Kidney (tissue), 14 donors: ENCODE results near the gene NAPSA. TPM values are rescaled to one million over a fixed set of nuclear protein-coding genes. Genes with fewer than 3 reads are reported as not detected.

ENCODE experiments used
- DNase-seq, 5 donors: peaks; one replicate each; pipeline ENCODE4 v3.0.0-alpha.2; 2013 to 2020
- FAIRE-seq: peaks from 2 replicates; lab custom pipeline; 2012; peaks lifted over from hg19 to GRCh38; lab: Jason Lieb, UNC
- H3K27ac ChIP-seq, 2 donors: one replicate each; pipeline ENCODE4 v1.7.0; 2013; ENCODE audit warnings: low read depth in 2 of 2, low read length in 2 of 2, inconsistent platforms in 1 of 2
- H3K27me3 ChIP-seq: one replicate; pipeline ENCODE4 v1.7.1; 2013; ENCODE audit warnings: low read length, inconsistent platforms; ENCODE audit not compliant: control insufficient read depth, insufficient read depth
- H3K36me3 ChIP-seq, 3 donors: one replicate each; pipeline versions ENCODE4 v1.7.0 to v1.7.1; 2013; ENCODE audit warnings: low read length in 3 of 3, control low read depth in 1 of 3, inconsistent platforms in 1 of 3; ENCODE audit not compliant: insufficient read depth in 3 of 3, control insufficient read depth in 2 of 3
- H3K4me1 ChIP-seq, 3 donors: one replicate each; pipeline versions ENCODE4 v1.7.0 to v1.7.1; 2013; ENCODE audit warnings: low read length in 3 of 3, inconsistent platforms in 1 of 3, low read depth in 1 of 3; ENCODE audit not compliant: control insufficient read depth in 2 of 3, insufficient read depth in 2 of 3
- H3K4me3 ChIP-seq, 3 donors: one replicate each; pipeline versions ENCODE4 v1.7.0 to v1.8.1; 2013; ENCODE audit warnings: low read length in 3 of 3, control low read depth in 1 of 3, inconsistent platforms in 1 of 3
- H3K9ac ChIP-seq, 3 donors: one replicate each; pipeline versions ENCODE4 v1.7.0 to v1.7.1; 2013; ENCODE audit warnings: low read length in 3 of 3, control low read depth in 1 of 3, inconsistent platforms in 1 of 3
- H3K9me3 ChIP-seq, 3 donors: one replicate each; pipeline versions ENCODE4 v1.7.0 to v1.7.1; 2013; ENCODE audit warnings: low read length in 3 of 3, control low read depth in 1 of 3, inconsistent platforms in 1 of 3; ENCODE audit not compliant: control insufficient read depth in 2 of 3, insufficient read depth in 1 of 3
- intact Hi-C: fragments of 100-400 bp; cut with DNase I; formaldehyde crosslinking; loops from one replicate; pipeline ENCODE4 v1.11.1; 2022
- polyA plus RNA-seq: library from polyadenylated mRNA; stranded (reverse); fragments of 350-450 nt; fragmentation: Illumina TruSeq; extraction: RNeasy Lipid Tissue Mini Kit (QIAGEN cat#74804); gene quantifications from one replicate; pipeline ENCODE4 v1.2.3, GENCODE V29; 2014; ENCODE audit warnings: low read depth, low replicate concordance; ENCODE audit not compliant: insufficient read depth
- total RNA-seq: library from RNA; stranded (reverse); fragmentation: NEBNext Ultra II Directional; extraction: Animal tissue kit (Norgen Biotek cat#: 25700); gene quantifications from one replicate; pipeline ENCODE4 v1.2.1, GENCODE V29; 2021
- TF ChIP-seq, protein P1 (sequence below): IDR thresholded peaks from 3 replicates; pipeline ENCODE4 v1.5.1; 2012; ENCODE audit warnings: mild to moderate bottlenecking, moderate library complexity, borderline replicate concordance; ENCODE audit not compliant: insufficient read depth; ENCODE audit errors: extremely low read depth
- donor health status: control.
- donor health status: control.
- donor health status: control.
- donor health status: control.
- donor health status: control.
- donor health status: DM: yes; HTN: yes; CAD: no.
- donor health status: Normal renal cell carcinoma (clear cell type).

NAPSA gene
- total and polyA plus RNA-seq, 2 donors from 2014 or later = 217 to 268 TPM

DNA sequence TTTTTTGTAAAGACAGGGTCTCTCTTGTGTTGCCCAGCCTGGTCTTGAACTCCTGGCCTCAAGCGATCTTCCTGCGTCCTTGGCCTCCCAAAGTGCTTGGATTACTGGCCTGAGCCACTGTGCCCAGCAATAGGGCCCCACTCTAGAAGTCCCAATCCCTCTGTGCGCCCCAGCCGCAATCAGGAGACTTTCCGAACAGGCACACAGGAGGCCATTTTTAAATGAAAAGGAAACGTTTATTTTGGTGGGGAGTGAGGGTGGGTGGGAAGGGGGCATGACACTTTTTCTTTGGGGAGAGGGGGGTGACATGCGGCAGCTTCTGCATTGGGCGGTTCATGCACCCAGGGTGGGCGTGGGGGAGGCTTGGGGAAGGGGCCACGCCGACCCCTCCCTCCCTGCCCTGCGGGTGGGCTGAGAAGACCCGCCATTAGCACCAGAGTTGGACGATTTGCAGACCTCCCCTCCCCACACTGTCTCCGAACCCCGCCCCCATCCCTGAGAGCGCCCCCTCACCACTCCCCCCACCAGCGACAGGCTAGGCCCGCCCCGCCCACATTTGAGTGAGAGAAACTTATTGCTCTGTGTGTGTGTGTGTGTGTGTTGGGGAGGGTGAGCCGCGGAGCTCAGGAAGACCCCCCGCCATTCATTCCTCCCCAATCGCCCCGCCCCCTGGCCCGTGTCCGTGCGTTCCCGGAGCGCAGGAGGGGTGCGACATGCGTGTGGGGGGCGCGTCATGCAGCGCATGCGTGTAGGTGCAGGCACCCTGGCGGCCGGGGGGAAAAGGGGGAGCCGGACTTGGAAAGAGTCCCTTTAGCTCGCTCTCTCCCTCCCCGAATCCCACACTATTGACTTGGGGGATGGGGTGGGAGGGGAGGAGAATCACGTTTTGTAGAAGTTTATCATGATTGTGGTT lies 53.5 kb downstream of the NAPSA start:
- Histone ChIP-seq H3K4me1 (no peaks in the 10 kb centered on the region), H3K9me3 (no peaks in the 10 kb centered on the region), H3K9ac (no peak overlapping the region), H3K36me3 (peaks cover 0 to 6% (median 0%) of the 10 kb centered on the region in 3 donors), H3K27ac (no peak overlapping the region), H3K27me3 (peaks cover 10% of the 10 kb centered on the region), H3K4me3 (no peak overlapping the region)
- FAIRE-seq = no peak
- DNase-seq = peak in 4 of 5 donors; percentile 72 to 87 (median 76)
- intact Hi-C loops = no loop called here
- TF ChIP-seq, protein P1, sequence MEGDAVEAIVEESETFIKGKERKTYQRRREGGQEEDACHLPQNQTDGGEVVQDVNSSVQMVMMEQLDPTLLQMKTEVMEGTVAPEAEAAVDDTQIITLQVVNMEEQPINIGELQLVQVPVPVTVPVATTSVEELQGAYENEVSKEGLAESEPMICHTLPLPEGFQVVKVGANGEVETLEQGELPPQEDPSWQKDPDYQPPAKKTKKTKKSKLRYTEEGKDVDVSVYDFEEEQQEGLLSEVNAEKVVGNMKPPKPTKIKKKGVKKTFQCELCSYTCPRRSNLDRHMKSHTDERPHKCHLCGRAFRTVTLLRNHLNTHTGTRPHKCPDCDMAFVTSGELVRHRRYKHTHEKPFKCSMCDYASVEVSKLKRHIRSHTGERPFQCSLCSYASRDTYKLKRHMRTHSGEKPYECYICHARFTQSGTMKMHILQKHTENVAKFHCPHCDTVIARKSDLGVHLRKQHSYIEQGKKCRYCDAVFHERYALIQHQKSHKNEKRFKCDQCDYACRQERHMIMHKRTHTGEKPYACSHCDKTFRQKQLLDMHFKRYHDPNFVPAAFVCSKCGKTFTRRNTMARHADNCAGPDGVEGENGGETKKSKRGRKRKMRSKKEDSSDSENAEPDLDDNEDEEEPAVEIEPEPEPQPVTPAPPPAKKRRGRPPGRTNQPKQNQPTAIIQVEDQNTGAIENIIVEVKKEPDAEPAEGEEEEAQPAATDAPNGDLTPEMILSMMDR = no peak

DNA sequence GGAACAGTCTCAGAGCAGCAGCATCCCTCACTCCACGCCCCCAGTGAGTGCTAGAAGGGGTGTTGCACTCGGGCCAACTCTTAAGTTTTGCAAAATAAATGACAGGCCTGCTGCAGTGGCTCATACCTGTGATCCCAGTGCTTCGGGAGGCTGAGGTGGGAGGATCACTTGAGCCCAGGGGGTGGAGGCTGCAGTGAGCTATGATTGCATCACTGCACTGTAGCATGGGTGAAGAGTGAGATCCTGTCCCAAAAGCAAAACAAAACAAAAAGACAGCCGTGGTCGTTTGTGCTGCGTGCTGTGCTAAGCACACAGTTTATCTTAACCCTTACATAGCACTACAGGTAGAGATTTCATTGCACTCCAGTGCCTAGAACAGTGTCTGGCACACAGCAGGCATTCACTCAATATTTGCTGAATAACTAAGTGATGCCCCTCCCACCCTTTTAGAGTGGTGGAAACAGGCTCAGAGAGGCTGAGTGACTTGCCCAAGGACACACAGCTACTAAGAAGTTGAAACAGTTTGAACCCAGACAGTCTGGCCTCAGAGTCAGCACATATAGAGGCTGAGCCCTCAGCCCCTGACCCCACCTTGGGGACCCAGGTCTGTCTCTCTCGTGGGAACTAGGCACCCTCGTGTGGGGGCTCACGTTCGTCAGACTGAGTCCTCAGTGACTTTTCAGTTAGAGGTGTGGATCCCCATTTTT lies 54.5 kb downstream of the NAPSA start:
- H3K9me3 ChIP-seq = no peaks in the 10 kb centered on the region
- H3K27ac ChIP-seq = no peak overlapping the region
- H3K27me3 ChIP-seq = peaks cover 10% of the 10 kb centered on the region
- H3K36me3 ChIP-seq = peaks cover 0 to 7% (median 0%) of the 10 kb centered on the region in 3 donors
- FAIRE-seq (no peak), DNase-seq (no peak)
- H3K4me3 ChIP-seq = no peak overlapping the region
- no peaks in the 10 kb centered on the region for H3K4me1 ChIP-seq
- H3K9ac ChIP-seq = no peak overlapping the region
- TF ChIP-seq, protein P1 = no peak
- intact Hi-C loops = no loop called here

DNA sequence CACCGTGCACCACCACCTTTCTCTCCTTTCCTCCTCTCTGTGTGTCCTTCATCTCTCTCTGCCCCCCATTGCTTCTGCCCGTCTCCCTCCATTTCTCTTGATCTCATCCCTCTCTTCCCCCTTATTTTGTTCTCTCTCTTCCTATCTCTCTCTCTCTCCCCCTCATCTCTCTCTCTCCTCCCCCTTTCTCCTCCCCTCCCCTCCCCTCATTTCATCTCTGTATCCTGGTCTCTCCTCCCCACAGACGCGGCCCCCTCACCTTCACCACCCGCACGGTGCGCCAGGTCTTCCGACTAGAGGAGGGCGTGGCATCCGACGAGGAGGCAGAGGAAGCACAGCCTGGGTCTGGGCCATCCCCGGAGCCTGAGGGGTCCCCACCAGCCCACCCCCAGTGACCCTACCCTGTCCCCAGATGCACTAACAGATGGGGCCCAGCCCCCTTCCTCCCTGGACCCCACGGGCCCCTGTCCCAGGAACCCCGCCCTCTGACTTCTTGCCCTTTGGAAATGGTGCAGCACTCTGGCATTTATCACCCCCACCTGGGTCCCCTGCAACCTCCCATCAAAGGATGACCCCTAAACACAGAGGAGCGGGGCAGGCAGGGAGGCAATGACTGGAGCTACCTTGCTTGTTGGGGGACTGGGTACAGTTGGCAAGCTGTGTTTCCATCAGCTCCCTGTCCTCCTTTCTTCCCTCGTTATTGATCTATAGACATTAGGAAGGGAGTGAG lies 55.9 kb downstream of the NAPSA start:
- TF ChIP-seq, protein P1 = no peak
- Histone ChIP-seq H3K4me3 (no peak overlapping the region), H3K36me3 (peaks cover 0 to 7% (median 0%) of the 10 kb centered on the region in 3 donors), H3K27ac (no peak overlapping the region), H3K27me3 (peaks cover 7% of the 10 kb centered on the region), H3K9ac (no peak overlapping the region), H3K9me3 (no peaks in the 10 kb centered on the region), H3K4me1 (no peaks in the 10 kb centered on the region)
- FAIRE-seq = no peak
- no peak for DNase-seq
- intact Hi-C loops = no loop called here
